B cell (primary cell): ENCODE measurements around the gene HSD17B1. TPM values are rescaled to one million over a fixed set of nuclear protein-coding genes. Genes with fewer than 3 reads are reported as not detected.

Source experiments
- ATAC-seq: fragments of 200-7000 bp; cut with Tn5 transposase; one replicate; pipeline ENCODE4 v1.10.0; 2021; ENCODE audit warnings: low read depth, mild to moderate bottlenecking, moderate number of reproducible peaks, moderate library complexity
- CTCF ChIA-PET: fragments of 350-600 bp; sonication (Branson Sonifier 250); formaldehyde crosslinking; loops from one replicate; lab custom pipeline; 2021; ENCODE audit warnings: antibody characterized with exemption, inconsistent platforms; lab: Charles Lee
- POLR2A ChIA-PET: fragments of 350-600 bp; sonication (Branson Sonifier 250); formaldehyde crosslinking; loops from one replicate; lab custom pipeline; 2021; ENCODE audit warnings: antibody characterized with exemption; lab: Charles Lee
- DNase-seq: peaks from one replicate; pipeline ENCODE4 v3.0.0; 2013
- H2AFZ ChIP-seq: 2 replicates; pipeline ENCODE4 v1.6.1; 2012; ENCODE audit warnings: mild to moderate bottlenecking, low read depth, low read length; ENCODE audit not compliant: insufficient read depth, poor library complexity, severe bottlenecking
- H3K27ac ChIP-seq, 2 donors: 1 replicate in 1 of 2; 2 replicates in 1 of 2; pipeline ENCODE4 v1.5.1; 2012 to 2013; ENCODE audit warnings: low read length in 2 of 2, mild to moderate bottlenecking in 2 of 2, moderate library complexity in 1 of 2
- H3K27me3 ChIP-seq, 4 experiments: fragments of 200-600 bp in 1 of 4; sonication (generic) in 1 of 4; replicated peaks in 1 of 4; 1 replicate in 2 of 4; 2 replicates in 2 of 4; pipeline versions ENCODE4 v1.6.1 to v1.7.0; 2013 to 2016; ENCODE audit warnings: low read length in 3 of 4, mild to moderate bottlenecking in 2 of 4, mixed read lengths in 1 of 4, moderate library complexity in 1 of 4; ENCODE audit not compliant: insufficient read depth in 4 of 4, control insufficient read depth in 3 of 4; ENCODE audit errors: control extremely low read depth in 1 of 4
- H3K36me3 ChIP-seq, 2 experiments: replicated peaks in 1 of 2; 1 replicate in 1 of 2; 2 replicates in 1 of 2; pipeline versions ENCODE4 v1.6.1 to v1.7.1; 2013; ENCODE audit warnings: low read length in 1 of 2; ENCODE audit not compliant: insufficient read depth in 2 of 2, control insufficient read depth in 1 of 2; ENCODE audit errors: control extremely low read depth in 1 of 2, extremely low read depth in 1 of 2
- H3K4me1 ChIP-seq, 2 donors: fragments of 200-600 bp in 1 of 2; sonication (generic) in 1 of 2; 1 replicate in 1 of 2; 2 replicates in 1 of 2; pipeline versions ENCODE4 v1.5.1 to v1.6.1; 2013 to 2017; ENCODE audit warnings: low read length in 2 of 2; ENCODE audit not compliant: control insufficient read depth in 2 of 2, insufficient read depth in 2 of 2
- H3K4me2 ChIP-seq: replicated peaks from 2 replicates; pipeline ENCODE3; 2012; ENCODE audit warnings: mild to moderate bottlenecking, low read depth, low read length; ENCODE audit not compliant: poor library complexity, severe bottlenecking
- H3K4me3 ChIP-seq, 5 experiments: fragments of 200-600 bp in 1 of 5; sonication (generic) in 1 of 5; 1 replicate in 3 of 5; 2 replicates in 2 of 5; pipeline versions ENCODE4 v1.5.1 to v1.7.0; 2011 to 2016; ENCODE audit warnings: low read length in 4 of 5, mild to moderate bottlenecking in 4 of 5, low read depth in 2 of 5, control low read depth in 1 of 5, moderate library complexity in 1 of 5; ENCODE audit not compliant: insufficient read depth in 1 of 5; ENCODE audit errors: control extremely low read depth in 1 of 5, extremely low read depth in 1 of 5
- H3K79me2 ChIP-seq: fragments of 200-600 bp; sonication (generic); one replicate; pipeline ENCODE4 v1.6.0; 2016; ENCODE audit warnings: low read length; ENCODE audit not compliant: control insufficient read depth, insufficient read depth
- H3K9ac ChIP-seq: fragments of 200-600 bp; sonication (generic); 2 replicates; pipeline ENCODE4 v1.6.1; 2017; ENCODE audit warnings: mild to moderate bottlenecking, low read length, moderate library complexity
- H3K9me3 ChIP-seq, 3 donors: one replicate each; pipeline versions ENCODE4 v1.6.1 to v1.7.1; 2013; ENCODE audit warnings: low read length in 2 of 3; ENCODE audit not compliant: control insufficient read depth in 2 of 3, insufficient read depth in 1 of 3; ENCODE audit errors: control extremely low read depth in 1 of 3
- H4K20me1 ChIP-seq: 2 replicates; pipeline ENCODE4 v1.6.0; 2012; ENCODE audit warnings: mild to moderate bottlenecking, low read length; ENCODE audit not compliant: insufficient read depth, control insufficient read depth, poor library complexity, severe bottlenecking
- H3K27ac Mint-ChIP-seq: one replicate; pipeline ENCODE4 v1.8.0; 2021; ENCODE audit warnings: mixed read lengths
- H3K27me3 Mint-ChIP-seq: one replicate; pipeline ENCODE4 v1.8.0; 2021; ENCODE audit warnings: mixed read lengths
- H3K4me1 Mint-ChIP-seq: one replicate; pipeline ENCODE4 v1.8.0; 2021; ENCODE audit warnings: mixed read lengths
- H3K4me3 Mint-ChIP-seq: one replicate; pipeline ENCODE4 v1.8.0; 2021; ENCODE audit warnings: mixed read lengths
- H3K9me3 Mint-ChIP-seq: one replicate; pipeline ENCODE4 v1.8.0; 2022; ENCODE audit warnings: mixed read lengths; ENCODE audit not compliant: insufficient read depth
- CTCF ChIP-seq: fragments of 200-600 bp; IDR thresholded peaks from one replicate; pipeline ENCODE4 v1.8.0; 2022; ENCODE audit warnings: antibody characterized with exemption, mild to moderate bottlenecking
- EZH2 ChIP-seq: IDR thresholded peaks from 2 replicates; pipeline ENCODE4 v1.6.1; 2012; ENCODE audit warnings: borderline replicate concordance, low read depth, mild to moderate bottlenecking, moderate library complexity, low read length; ENCODE audit not compliant: insufficient read depth, poor library complexity, severe bottlenecking
- WGBS: methylation state at CpG from one replicate; pipeline ENCODE4 v1.1.5; 2013; ENCODE audit warnings: missing lambda C conversion rate; ENCODE audit not compliant: insufficient coverage; 5-methylcytosine and 5-hydroxymethylcytosine counted together
- intact Hi-C: fragments of 100-400 bp; cut with micrococcal nuclease; formaldehyde crosslinking; loops from one replicate; pipeline ENCODE4 v1.10.0; 2022
- polyA plus RNA-seq: library from polyadenylated mRNA; depleted of rRNA; stranded (reverse); fragments of >200 nt; gene quantifications from 2 replicates; pipeline ENCODE4 v1.2.3, GENCODE V29; 2012
- total RNA-seq, 2 donors: library from RNA; stranded (reverse); fragments of 120-200 nt in 1 of 2; gene quantifications; 1 replicate in 1 of 2; 2 replicates in 1 of 2; pipeline versions ENCODE4 v1.2.3 to v1.2.4, GENCODE V29; 2013 to 2022

Gene HSD17B1
- total and polyA plus RNA-seq, 2 donors (not counting 1 experiment from before 2014, with no cell fraction given): 1.3 to 3.3 TPM

GRCh38 chr17:42590886-42591285 is 38.2 kb downstream of the HSD17B1 start:
- no peak overlapping the region for H3K4me2 ChIP-seq
- no peak overlapping the region for H3K9ac ChIP-seq
- TF ChIP-seq CTCF (no peak), EZH2 (no peak)
- peaks cover 44% of the 10 kb centered on the region for H3K79me2 ChIP-seq
- ChIA-PET CTCF (interaction anchor here (2.8 kb wide), 1 partner anchor 13 kb away, joined by 9 read pairs; the partner anchor contains the start of gene PSMC3IP), POLR2A (no interaction called here)
- no peak overlapping the region for H3K4me3 Mint-ChIP-seq
- no peaks in the 10 kb centered on the region for H3K9me3 ChIP-seq
- peaks cover 66% of the 10 kb centered on the region for H4K20me1 ChIP-seq
- no peaks in the 10 kb centered on the region for H3K27me3 Mint-ChIP-seq
- peaks cover 15 to 21% of the 10 kb centered on the region in 2 donors for H3K4me1 ChIP-seq
- no peak overlapping the region for H3K27ac ChIP-seq
- H3K4me1 Mint-ChIP-seq: peaks cover 26% of the 10 kb centered on the region
- DNase-seq: no peak
- ATAC-seq: no peak
- H3K27ac Mint-ChIP-seq: no peak overlapping the region
- H3K36me3 ChIP-seq: peaks cover 3 to 67% of the 10 kb centered on the region in 2 experiments
- 100% methylated on average over 2 of the region's 2 CpGs for WGBS
- H3K4me3 ChIP-seq: no peak overlapping the region
- no peaks in the 10 kb centered on the region for H3K27me3 ChIP-seq
- intact Hi-C loops: no loop called here
- H2AFZ ChIP-seq: no peak overlapping the region
- no peaks in the 10 kb centered on the region for H3K9me3 Mint-ChIP-seq

GRCh38 chr17:42591411-42591810 is 38.7 kb downstream of the HSD17B1 start:
- TF ChIP-seq CTCF (no peak), EZH2 (no peak)
- H4K20me1 ChIP-seq: peaks cover 69% of the 10 kb centered on the region
- Mint-ChIP-seq H3K9me3 (no peaks in the 10 kb centered on the region), H3K27ac (no peak overlapping the region), H3K27me3 (no peaks in the 10 kb centered on the region), H3K4me3 (no peak overlapping the region), H3K4me1 (peaks cover 22% of the 10 kb centered on the region)
- intact Hi-C loops: no loop called here
- CTCF ChIA-PET: interaction anchor here (2.8 kb wide), 1 partner anchor 13 kb away, joined by 9 read pairs; the partner anchor contains the start of gene PSMC3IP
- H2AFZ ChIP-seq: no peak overlapping the region
- ATAC-seq: no peak
- POLR2A ChIA-PET: no interaction called here
- no peaks in the 10 kb centered on the region for H3K9me3 ChIP-seq
- WGBS: 100% methylated on average over 5 of the region's 9 CpGs
- no peak for DNase-seq
- no peaks in the 10 kb centered on the region for H3K27me3 ChIP-seq
- peaks cover 48% of the 10 kb centered on the region for H3K79me2 ChIP-seq
- H3K4me2 ChIP-seq: no peak overlapping the region
- H3K4me1 ChIP-seq: peaks cover 9 to 16% of the 10 kb centered on the region in 2 donors
- H3K27ac ChIP-seq: no peak overlapping the region
- no peak overlapping the region for H3K9ac ChIP-seq
- H3K4me3 ChIP-seq: no peak overlapping the region
- H3K36me3 ChIP-seq: peaks cover 3 to 68% of the 10 kb centered on the region in 2 experiments
